Calu3 (cell line): ENCODE data around the gene CMTM5. TPM values are rescaled to one million over a fixed set of nuclear protein-coding genes. Genes with fewer than 3 reads are reported as not detected.

Experiments
- BruUV-seq: library from RNA; stranded (reverse); fragments of 400-500 nt; replicated peaks from 2 replicates; lab custom pipeline; 2021; lab: Mats Ljungman, UMichigan
- CTCF ChIA-PET: fragments of 300-600 bp; sonication (Branson Sonifier 250); formaldehyde crosslinking; loops from one replicate; lab custom pipeline; 2022; ENCODE audit warnings: antibody characterized with exemption; lab: Charles Lee
- DNase-seq: peaks from one replicate; pipeline ENCODE4 v3.0.0; 2022
- H3K27ac Mint-ChIP-seq: one replicate; pipeline ENCODE4 v1.8.0; 2022; ENCODE audit warnings: mixed read lengths; ENCODE audit not compliant: unreplicated experiment
- H3K27me3 Mint-ChIP-seq: one replicate; pipeline ENCODE4 v1.8.0; 2022; ENCODE audit warnings: mixed read lengths; ENCODE audit not compliant: unreplicated experiment
- H3K36me3 Mint-ChIP-seq: one replicate; pipeline ENCODE4 v1.8.0; 2022; ENCODE audit warnings: mild to moderate bottlenecking, moderate library complexity, mixed read lengths; ENCODE audit not compliant: insufficient read depth, unreplicated experiment
- H3K4me1 Mint-ChIP-seq: one replicate; pipeline ENCODE4 v1.8.0; 2022; ENCODE audit warnings: mild to moderate bottlenecking, low read depth, mixed read lengths; ENCODE audit not compliant: unreplicated experiment
- H3K4me3 Mint-ChIP-seq: one replicate; pipeline ENCODE4 v1.8.0; 2022; ENCODE audit warnings: mild to moderate bottlenecking, low read depth, moderate library complexity, mixed read lengths; ENCODE audit not compliant: unreplicated experiment
- H3K9me3 Mint-ChIP-seq: one replicate; pipeline ENCODE4 v1.8.0; 2022; ENCODE audit warnings: low read depth, mixed read lengths; ENCODE audit not compliant: unreplicated experiment
- intact Hi-C: fragments of 100-400 bp; cut with micrococcal nuclease; formaldehyde crosslinking; loops from one replicate; pipeline ENCODE4 v1.10.0; 2022; ENCODE audit not compliant: unreplicated experiment
- total RNA-seq: library from RNA; stranded (reverse); gene quantifications from 2 replicates; pipeline ENCODE4 v1.2.3, GENCODE V29; 2022
- TF ChIP-seq, protein P1 (sequence below): fragments of 200-600 bp; IDR thresholded peaks from one replicate; pipeline ENCODE4 v1.8.0; 2022; ENCODE audit warnings: antibody characterized with exemption; ENCODE audit not compliant: unreplicated experiment

CMTM5 gene
- total RNA-seq, 1 experiment from 2014 or later, result not detected

DNA sequence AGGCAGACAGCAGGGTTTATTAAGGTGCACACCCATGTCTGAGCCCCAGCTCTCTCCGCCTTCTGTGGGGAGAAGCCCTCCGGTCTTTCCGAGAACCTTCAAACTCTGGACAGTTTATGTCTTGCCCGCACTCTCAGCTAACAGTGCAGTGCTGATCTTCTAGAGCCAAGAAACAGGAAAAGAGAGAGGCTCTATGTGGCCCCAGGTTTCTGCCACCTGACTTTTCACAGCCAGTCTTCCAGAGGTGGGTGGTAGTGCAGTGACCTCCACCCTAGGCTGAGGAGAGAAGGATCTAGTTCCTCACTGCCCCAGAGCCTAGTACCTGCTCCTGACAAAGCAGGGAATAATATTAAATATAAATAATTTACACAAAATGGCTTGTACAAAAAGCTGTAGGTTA lies 20.2 kb upstream of the CMTM5 start:
- TF ChIP-seq, protein P1, sequence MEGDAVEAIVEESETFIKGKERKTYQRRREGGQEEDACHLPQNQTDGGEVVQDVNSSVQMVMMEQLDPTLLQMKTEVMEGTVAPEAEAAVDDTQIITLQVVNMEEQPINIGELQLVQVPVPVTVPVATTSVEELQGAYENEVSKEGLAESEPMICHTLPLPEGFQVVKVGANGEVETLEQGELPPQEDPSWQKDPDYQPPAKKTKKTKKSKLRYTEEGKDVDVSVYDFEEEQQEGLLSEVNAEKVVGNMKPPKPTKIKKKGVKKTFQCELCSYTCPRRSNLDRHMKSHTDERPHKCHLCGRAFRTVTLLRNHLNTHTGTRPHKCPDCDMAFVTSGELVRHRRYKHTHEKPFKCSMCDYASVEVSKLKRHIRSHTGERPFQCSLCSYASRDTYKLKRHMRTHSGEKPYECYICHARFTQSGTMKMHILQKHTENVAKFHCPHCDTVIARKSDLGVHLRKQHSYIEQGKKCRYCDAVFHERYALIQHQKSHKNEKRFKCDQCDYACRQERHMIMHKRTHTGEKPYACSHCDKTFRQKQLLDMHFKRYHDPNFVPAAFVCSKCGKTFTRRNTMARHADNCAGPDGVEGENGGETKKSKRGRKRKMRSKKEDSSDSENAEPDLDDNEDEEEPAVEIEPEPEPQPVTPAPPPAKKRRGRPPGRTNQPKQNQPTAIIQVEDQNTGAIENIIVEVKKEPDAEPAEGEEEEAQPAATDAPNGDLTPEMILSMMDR, result no peak
- Mint-ChIP-seq H3K27me3 (peaks cover 82% of the 10 kb centered on the region), H3K9me3 (no peaks in the 10 kb centered on the region), H3K4me1 (no peaks in the 10 kb centered on the region), H3K27ac (no peak overlapping the region), H3K36me3 (no peaks in the 10 kb centered on the region), H3K4me3 (no peak overlapping the region)
- no TSS peak for BruUV-seq
- DNase-seq, result no peak
- intact Hi-C loops, result no loop called here
- CTCF ChIA-PET, result no interaction called here

DNA sequence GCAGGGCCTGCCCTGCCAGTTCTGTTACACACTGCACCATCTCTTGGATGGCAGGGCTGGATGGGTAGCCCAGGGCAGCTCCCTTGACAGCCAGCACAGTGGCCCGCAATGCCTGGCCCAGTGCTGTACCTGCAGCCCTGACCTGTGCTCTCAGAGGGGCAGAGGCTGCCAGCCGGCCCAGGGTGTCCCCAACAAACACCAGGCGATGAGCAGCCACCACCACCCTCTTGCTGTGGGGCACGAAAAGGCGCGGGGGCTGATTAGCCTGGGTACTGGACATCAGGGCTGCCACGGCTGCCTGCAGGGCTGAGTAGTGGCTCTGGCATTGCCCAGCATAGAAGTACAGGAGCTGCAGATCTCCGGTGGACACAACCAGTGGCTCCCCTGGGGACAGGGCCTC lies 19.6 kb upstream of the CMTM5 start:
- intact Hi-C loops, result no loop called here
- no peak for DNase-seq
- Mint-ChIP-seq H3K4me3 (no peak overlapping the region), H3K9me3 (no peaks in the 10 kb centered on the region), H3K27ac (no peak overlapping the region), H3K4me1 (no peaks in the 10 kb centered on the region), H3K36me3 (no peaks in the 10 kb centered on the region), H3K27me3 (peaks cover 86% of the 10 kb centered on the region)
- TF ChIP-seq, protein P1, result no peak
- CTCF ChIA-PET, result no interaction called here
- BruUV-seq, result no TSS peak

DNA sequence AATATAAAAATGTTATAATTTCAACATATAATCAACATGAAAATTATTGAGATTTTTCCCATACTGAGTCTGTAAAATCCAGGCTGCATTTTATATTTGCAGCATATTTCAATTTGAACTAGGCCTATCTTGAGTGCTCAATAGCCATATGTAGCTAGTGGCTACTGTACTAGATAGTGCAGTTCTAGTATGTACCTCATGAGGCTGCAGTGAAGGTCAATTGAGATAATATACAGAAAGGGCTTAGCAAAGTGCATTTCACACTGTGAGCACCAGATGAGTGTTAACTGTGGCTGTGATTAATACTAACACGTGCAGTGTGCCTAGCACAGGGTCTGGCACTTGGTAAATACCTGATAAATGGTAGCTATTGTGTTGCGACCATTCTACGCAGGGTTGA lies 18.8 kb upstream of the CMTM5 start:
- intact Hi-C loops, result no loop called here
- H3K27me3 Mint-ChIP-seq, result peaks cover 87% of the 10 kb centered on the region
- H3K9me3 Mint-ChIP-seq, result no peaks in the 10 kb centered on the region
- H3K36me3 Mint-ChIP-seq, result no peaks in the 10 kb centered on the region
- no TSS peak for BruUV-seq
- H3K4me3 Mint-ChIP-seq, result no peak overlapping the region
- no peak for DNase-seq
- no peak overlapping the region for H3K27ac Mint-ChIP-seq
- CTCF ChIA-PET, result no interaction called here
- no peaks in the 10 kb centered on the region for H3K4me1 Mint-ChIP-seq
- TF ChIP-seq, protein P1, result no peak

DNA sequence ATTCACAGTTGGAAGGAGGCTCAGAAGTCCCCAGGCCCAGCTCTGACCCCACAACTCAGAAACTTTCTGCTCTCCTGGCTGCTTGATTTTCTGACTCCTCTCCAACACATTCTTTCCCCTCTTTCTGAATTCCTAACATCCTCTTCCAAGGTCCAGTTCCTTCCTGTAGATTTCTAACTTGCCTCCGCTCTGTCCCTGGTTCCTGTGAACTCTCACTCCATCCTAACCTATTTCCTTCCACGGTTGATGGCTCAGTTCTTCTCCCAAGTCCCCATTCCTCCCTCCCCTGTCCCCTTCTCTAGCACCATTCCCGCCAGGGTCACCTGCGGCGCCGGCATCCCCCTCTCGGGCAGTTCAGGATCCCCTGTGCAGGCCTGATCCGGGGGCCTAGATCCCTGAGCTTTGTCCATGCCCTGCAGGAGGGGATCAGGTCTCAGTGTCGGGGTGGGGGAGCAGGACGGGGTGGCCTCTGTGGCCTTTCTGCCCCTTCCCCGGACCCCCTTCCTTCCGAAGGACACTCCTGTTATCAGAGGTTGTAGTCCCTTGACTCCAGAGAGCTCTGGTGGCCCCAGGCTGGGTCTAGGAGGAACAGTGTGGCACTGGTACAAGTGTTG lies 18.2 kb upstream of the CMTM5 start:
- TF ChIP-seq, protein P1, result no peak
- Mint-ChIP-seq H3K4me1 (no peaks in the 10 kb centered on the region), H3K4me3 (no peak overlapping the region), H3K27ac (no peak overlapping the region), H3K9me3 (no peaks in the 10 kb centered on the region), H3K27me3 (peaks cover 87% of the 10 kb centered on the region), H3K36me3 (no peaks in the 10 kb centered on the region)
- CTCF ChIA-PET, result no interaction called here
- BruUV-seq, result no TSS peak
- DNase-seq, result no peak
- intact Hi-C loops, result no loop called here
